Aorta (tissue), 5 donors: ENCODE results near the gene LRRC61. TPM values are rescaled to one million over a fixed set of nuclear protein-coding genes. Genes with fewer than 3 reads are reported as not detected.
"Not testable (repeated sequence)": the region's sequence is repeated elsewhere in the genome, so short reads cannot be mapped to it uniquely, and the experiment has no call there.

ENCODE experiments used
- ATAC-seq: fragments of 200-7000 bp; cut with Tn5 transposase; one replicate; pipeline ENCODE4 v1.9.1; 2022; ENCODE audit warnings: moderate library complexity; ENCODE audit not compliant: low FRiP score
- DNase-seq, 2 donors: peaks; one replicate each; pipeline ENCODE4 v3.0.0-alpha.2; 2020
- H3K27ac ChIP-seq, 2 donors: one replicate each; pipeline ENCODE4 v1.5.1; 2013; ENCODE audit warnings: low read length in 2 of 2, mild to moderate bottlenecking in 2 of 2, moderate library complexity in 2 of 2, control low read depth in 1 of 2, inconsistent platforms in 1 of 2, low read depth in 1 of 2
- H3K27me3 ChIP-seq, 2 donors: one replicate each; pipeline ENCODE4 v1.6.1; 2013; ENCODE audit warnings: control low read depth in 1 of 2, low read length in 1 of 2, mild to moderate bottlenecking in 1 of 2, moderate library complexity in 1 of 2; ENCODE audit not compliant: insufficient read depth in 2 of 2, control insufficient read depth in 1 of 2
- H3K36me3 ChIP-seq, 2 donors: one replicate each; pipeline ENCODE4 v1.6.1; 2013; ENCODE audit warnings: control low read depth in 1 of 2, low read length in 1 of 2, mild to moderate bottlenecking in 1 of 2; ENCODE audit not compliant: insufficient read depth in 2 of 2, control insufficient read depth in 1 of 2
- H3K4me1 ChIP-seq, 2 donors: one replicate each; pipeline ENCODE4 v1.6.1; 2013; ENCODE audit warnings: low read length in 2 of 2, control low read depth in 1 of 2, mild to moderate bottlenecking in 1 of 2, moderate library complexity in 1 of 2; ENCODE audit not compliant: insufficient read depth in 2 of 2, control insufficient read depth in 1 of 2
- H3K4me3 ChIP-seq, 2 donors: one replicate each; pipeline ENCODE4 v1.5.1; 2013; ENCODE audit warnings: low read length in 2 of 2, control low read depth in 1 of 2, mild to moderate bottlenecking in 1 of 2
- H3K9me3 ChIP-seq: one replicate; pipeline ENCODE4 v1.6.1; 2013; ENCODE audit warnings: mild to moderate bottlenecking, low read length; ENCODE audit not compliant: control insufficient read depth
- WGBS, 2 donors: extraction: QIAGEN DNeasy Blood & Tissue Kit; methylation state at CpG; one replicate each; pipeline ENCODE4 v1.1.7; 2013; 5-methylcytosine and 5-hydroxymethylcytosine counted together
- intact Hi-C, 2 donors: fragments of 100-400 bp; cut with DNase I; formaldehyde crosslinking; loops; one replicate each; pipeline versions ENCODE4 v1.14.2 to v1.15.0; 2022
- polyA plus RNA-seq, 2 donors: library from polyadenylated mRNA; stranded (reverse); fragments of 200-250 nt; gene quantifications; one replicate each; pipeline ENCODE4 v1.2.3, GENCODE V29; 2013
- total RNA-seq, 2 donors: library from RNA; stranded (reverse); fragmentation: NEBNext Ultra II Directional; extraction: Animal tissue kit (Norgen Biotek cat#: 25700); gene quantifications; one replicate each; pipeline ENCODE4 v1.2.1, GENCODE V29; 2021
- donor health status: healthy with polysubstance abuse.
- donor health status: Bipolar disorder and iron deficiency.
- donor health status: DM: no; HTN: no; CAD: no.
- donor health status: DM: no; HTN: no; CAD: no.
- donor health status: DM: yes; HTN: yes; CAD: no.

The LRRC61 gene
- total and polyA plus RNA-seq, 4 donors, result 0.15 to 2.6 (median 2.6) TPM

DNA sequence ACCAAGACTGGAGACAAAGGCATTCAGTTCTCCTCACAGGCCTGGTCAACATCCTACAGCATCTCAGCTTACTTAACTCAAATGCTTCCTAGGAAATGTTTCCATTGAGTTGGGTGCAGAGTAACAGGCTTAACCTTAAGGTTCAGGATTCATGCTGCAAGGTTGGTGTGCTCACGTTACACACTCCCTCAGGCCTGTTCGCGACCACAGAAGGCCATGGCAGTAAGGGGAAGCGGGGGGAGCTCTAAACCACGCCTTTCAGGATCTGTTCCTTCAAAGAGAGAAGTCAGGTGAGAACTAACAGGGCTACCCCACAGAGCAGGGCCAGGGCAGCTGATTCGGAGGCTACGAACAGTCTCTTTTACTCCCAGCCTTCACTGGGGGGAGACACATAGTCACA lies 35.3 kb upstream of the LRRC61 start:
- H3K27ac ChIP-seq, H3K4me1 ChIP-seq, DNase-seq, H3K4me3 ChIP-seq, H3K9me3 ChIP-seq, ATAC-seq, H3K27me3 ChIP-seq, H3K36me3 ChIP-seq: not testable (repeated sequence)
- 79 to 82% methylated on average over 7 of the region's 7 CpGs for WGBS, 2 donors
- intact Hi-C loops, result loop anchor here (5.0 to 10.0 kb wide), 2 partner anchors 97 to 134 kb away; no protein-coding TSS in a partner anchor

DNA sequence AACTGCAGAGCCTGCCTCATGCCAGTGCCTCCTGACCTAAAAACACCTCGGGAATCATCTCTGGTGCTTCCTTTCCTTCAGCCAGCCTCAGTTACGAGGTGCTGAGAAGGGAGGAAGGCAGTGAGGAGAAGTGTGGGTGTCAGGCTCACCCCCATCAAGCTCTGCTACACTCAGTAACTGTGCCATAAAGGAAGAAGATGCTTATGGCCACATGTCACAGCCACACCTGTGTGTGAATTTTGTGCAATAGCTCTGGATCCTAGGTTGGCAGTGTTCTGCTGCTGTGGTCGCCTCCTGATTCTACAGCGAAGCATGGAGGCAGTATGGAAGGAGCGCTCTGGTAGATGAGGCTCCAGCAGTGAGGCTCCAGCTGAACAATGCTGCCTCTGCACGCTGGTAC lies 34.3 kb upstream of the LRRC61 start:
- intact Hi-C loops, result loop anchor here (5.0 to 10.0 kb wide), 2 partner anchors 96 to 133 kb away; no protein-coding TSS in a partner anchor
- WGBS, 2 donors, result 89 to 91% methylated on average over 5 of the region's 6 CpGs
- not testable (repeated sequence) for ATAC-seq

DNA sequence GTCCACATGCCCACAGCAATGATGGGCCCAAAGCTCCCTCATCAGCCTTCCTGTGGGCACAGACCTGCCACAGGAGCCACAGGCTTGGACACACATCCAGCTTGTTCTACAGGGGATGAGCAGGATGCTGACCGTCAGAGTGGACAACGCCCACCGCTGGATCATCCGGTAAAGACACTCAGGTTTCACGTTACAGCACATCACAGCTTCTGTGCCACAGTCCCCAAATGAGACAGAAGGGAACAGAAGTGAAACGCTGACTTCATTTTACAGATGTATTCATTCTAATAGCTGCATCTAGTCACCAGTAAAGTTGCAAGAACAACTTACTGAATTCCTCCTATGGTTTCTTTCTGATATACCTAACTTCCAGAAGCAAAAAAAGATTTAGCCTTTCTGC lies 32.8 kb upstream of the LRRC61 start:
- intact Hi-C loops, ATAC-seq, H3K36me3 ChIP-seq, DNase-seq, H3K9me3 ChIP-seq, H3K27ac ChIP-seq, H3K4me3 ChIP-seq, H3K27me3 ChIP-seq, H3K4me1 ChIP-seq: not testable (repeated sequence)
- WGBS, 2 donors, result 39 to 53% methylated on average over 6 of the region's 6 CpGs

More for the DNA sequence above, 34.3 kb upstream of the LRRC61 start:
- not testable (repeated sequence) for H3K27me3 ChIP-seq, H3K4me1 ChIP-seq, H3K36me3 ChIP-seq, H3K4me3 ChIP-seq, H3K9me3 ChIP-seq, DNase-seq, H3K27ac ChIP-seq

DNA sequence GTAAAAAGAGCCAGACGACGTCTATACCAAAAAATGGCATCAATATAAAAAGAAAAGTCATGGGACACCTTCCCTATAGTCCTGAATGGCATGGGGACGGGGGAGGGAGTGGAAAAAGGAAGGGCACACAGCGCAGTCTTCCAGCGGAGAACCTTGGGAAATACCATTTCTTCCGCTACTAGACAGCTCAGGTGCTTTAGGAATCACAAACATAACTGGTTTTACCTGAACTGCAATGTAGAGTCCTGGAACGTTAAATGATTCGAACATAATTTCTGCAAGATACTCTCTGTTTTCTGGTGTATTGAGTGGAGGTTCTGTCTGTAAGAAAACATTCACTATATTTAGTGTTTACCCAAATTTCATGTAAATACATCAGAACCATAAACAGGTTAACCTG lies 28.1 kb upstream of the LRRC61 start:
- H3K27me3 ChIP-seq, ATAC-seq, H3K27ac ChIP-seq, H3K4me1 ChIP-seq, H3K36me3 ChIP-seq, H3K9me3 ChIP-seq, intact Hi-C loops, DNase-seq, H3K4me3 ChIP-seq: not testable (repeated sequence)
- WGBS, 2 donors, result 87 to 94% methylated on average over 6 to 8 of the region's 8 CpGs

DNA sequence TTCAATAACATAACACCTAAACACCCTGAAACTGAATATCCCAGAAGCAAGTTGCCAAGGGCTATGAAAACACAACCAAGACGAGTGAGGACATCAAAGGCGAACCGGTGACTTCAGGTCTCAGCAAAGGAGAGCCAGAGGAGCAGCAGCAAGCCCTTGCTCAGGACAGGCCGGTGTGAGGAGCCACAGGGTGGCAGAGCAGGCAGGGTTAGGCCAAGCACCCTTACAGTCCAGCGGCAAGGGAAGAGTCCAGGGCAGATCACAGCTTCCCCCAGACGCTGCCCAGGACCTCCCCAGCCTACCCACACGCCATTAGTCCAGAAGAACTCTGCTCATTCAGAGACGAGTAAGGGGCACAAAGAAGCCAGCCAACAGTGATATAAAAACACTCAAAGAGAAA lies 27.5 kb upstream of the LRRC61 start:
- H3K36me3 ChIP-seq, H3K27ac ChIP-seq, intact Hi-C loops, DNase-seq, ATAC-seq, H3K27me3 ChIP-seq, H3K9me3 ChIP-seq, H3K4me3 ChIP-seq, H3K4me1 ChIP-seq: not testable (repeated sequence)
- 64 to 72% methylated on average over 3 of the region's 8 CpGs for WGBS, 2 donors

DNA sequence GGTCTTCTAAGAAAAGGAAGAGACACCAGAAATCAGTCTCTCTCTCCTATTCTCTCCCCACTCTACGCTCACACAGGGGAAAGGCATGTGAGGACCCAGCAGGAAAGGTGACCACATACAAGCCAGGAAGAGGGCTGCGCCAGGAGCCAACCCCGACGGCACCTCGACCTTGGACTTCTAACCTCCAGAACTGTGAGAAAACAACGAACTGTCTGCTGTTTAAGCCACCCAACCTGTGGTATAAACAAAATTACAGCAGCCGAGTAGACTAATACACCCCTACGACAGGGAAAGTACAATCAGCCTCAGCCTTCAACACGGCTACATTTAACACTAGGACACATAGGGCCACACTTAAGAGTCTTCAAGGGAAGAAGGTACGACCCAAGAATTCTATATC lies 26.4 kb upstream of the LRRC61 start:
- 87 to 89% methylated on average over 8 to 9 of the region's 10 CpGs for WGBS, 2 donors
- H3K27me3 ChIP-seq, ATAC-seq, H3K4me1 ChIP-seq, DNase-seq, H3K4me3 ChIP-seq, H3K9me3 ChIP-seq, H3K27ac ChIP-seq, H3K36me3 ChIP-seq, intact Hi-C loops: not testable (repeated sequence)

DNA sequence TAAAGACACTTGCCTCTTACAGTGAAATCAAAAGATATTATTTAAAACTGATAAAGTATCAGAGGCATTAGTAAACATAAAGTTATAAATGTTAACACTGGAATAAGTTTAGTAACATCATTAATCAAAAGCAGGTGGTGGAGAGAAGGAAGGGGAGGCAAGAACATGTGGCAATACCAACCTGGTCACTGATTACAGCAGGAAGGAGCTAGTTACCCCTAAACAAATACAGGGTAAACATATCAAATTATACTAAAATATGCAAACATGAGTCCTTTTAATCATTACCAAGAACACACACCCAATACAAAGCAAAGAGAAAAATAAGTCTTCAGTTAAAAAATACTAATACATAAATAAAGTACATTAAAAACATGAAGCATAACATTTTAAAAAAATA lies 25.2 kb upstream of the LRRC61 start:
- H3K36me3 ChIP-seq, ATAC-seq, intact Hi-C loops, H3K4me3 ChIP-seq, H3K9me3 ChIP-seq, H3K4me1 ChIP-seq, H3K27ac ChIP-seq, H3K27me3 ChIP-seq, DNase-seq: not testable (repeated sequence)

DNA sequence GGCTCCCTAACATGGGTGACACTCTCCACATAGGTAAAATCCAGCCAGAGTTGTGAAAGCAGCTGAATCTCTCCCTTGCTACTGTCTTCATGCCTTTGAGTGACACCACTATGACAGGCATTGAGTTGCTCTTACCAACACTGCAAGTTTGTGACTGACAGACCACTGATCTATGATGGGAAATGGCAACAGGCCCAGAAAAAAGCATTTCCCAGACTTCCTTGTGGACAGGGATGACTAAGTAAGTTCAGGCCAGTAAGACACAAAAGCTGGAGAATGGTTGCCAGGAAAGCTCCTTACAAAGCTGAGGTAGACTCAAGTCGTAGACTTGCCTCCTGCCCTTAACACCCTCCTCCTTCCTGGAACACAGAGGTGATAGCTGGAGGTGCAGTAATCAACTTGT lies 20.2 kb upstream of the LRRC61 start:
- H3K4me3 ChIP-seq, DNase-seq, ATAC-seq, H3K4me1 ChIP-seq, H3K27ac ChIP-seq, H3K9me3 ChIP-seq, H3K27me3 ChIP-seq, H3K36me3 ChIP-seq: not testable (repeated sequence)
- WGBS, 2 donors, result 36 to 45% methylated on average over 1 of the region's 1 CpG
- intact Hi-C loops, result loop anchor here in 1 of 2 donors (10.0 kb wide), 1 partner anchor 112 kb away; no protein-coding TSS in a partner anchor

DNA sequence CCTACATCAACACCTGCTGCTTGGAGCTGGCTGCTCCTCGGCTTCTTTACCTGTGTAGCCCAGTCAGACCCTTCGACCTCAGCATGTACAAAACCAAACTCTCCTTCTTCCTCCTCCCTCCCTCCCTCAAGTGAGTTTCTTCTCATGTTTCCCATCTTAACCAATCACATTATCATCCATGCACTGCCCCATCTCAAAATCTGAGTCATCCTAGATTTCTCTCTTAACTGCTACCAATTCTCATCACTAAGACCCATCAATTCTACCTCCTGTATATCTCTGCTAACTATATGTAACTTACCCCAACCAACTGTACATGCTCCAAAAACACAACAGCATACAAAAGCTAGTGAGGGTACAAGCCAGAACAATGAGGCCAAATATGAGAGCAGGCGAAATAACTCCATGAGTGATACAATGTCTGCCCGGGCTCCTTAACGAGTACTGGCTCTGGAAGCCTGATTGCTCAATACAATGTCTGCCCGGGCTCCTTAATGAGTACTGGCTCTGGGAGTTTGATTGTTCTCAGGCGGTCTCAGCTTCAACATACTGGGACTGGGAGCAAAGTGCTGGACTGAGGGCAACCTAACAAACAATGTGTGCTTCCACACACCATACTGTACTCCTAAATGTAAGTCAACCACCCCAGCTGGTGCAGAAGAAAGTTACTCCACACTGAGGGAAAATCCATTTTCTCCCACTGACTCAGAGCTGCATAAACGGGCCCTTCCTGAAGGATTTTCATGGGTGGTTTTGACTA lies 18.5 kb upstream of the LRRC61 start:
- not testable (repeated sequence) for ATAC-seq, H3K27me3 ChIP-seq, H3K27ac ChIP-seq, H3K36me3 ChIP-seq, H3K9me3 ChIP-seq, H3K4me3 ChIP-seq, DNase-seq, H3K4me1 ChIP-seq
- intact Hi-C loops, result loop anchor here in 1 of 2 donors (10.0 kb wide), 1 partner anchor 110 kb away; no protein-coding TSS in a partner anchor
- 83 to 87% methylated on average over 6 to 8 of the region's 8 CpGs for WGBS, 2 donors
